SU-DHL-6 (cell line): ENCODE results near the gene ACADM.

Experiments
- H2AFZ ChIP-seq: fragments of 200-600 bp; sonication (generic); 2 replicates; pipeline ENCODE4 v1.6.1; 2014; ENCODE audit warnings: low read depth, mild to moderate bottlenecking, moderate library complexity, mixed read lengths, antibody characterized with exemption, low read length; ENCODE audit not compliant: severe bottlenecking
- H3F3A ChIP-seq: fragments of 200-600 bp; shearing (Covaris generic); 2 replicates; pipeline ENCODE4 v1.6.0; 2016; ENCODE audit warnings: antibody characterized with exemption, mild to moderate bottlenecking; ENCODE audit not compliant: insufficient read depth
- H3K27ac ChIP-seq: fragments of 200-600 bp; sonication (generic); 2 replicates; pipeline ENCODE4 v1.5.1; 2016; ENCODE audit warnings: low read depth, mild to moderate bottlenecking, low read length, moderate library complexity, mixed read lengths
- H3K27me3 ChIP-seq: fragments of 200-600 bp; sonication (generic), shearing (Covaris generic); 2 replicates; pipeline ENCODE4 v1.6.0; 2014; ENCODE audit warnings: mild to moderate bottlenecking, low read length
- H3K36me3 ChIP-seq: fragments of 200-600 bp; sonication (generic); 2 replicates; pipeline ENCODE4 v1.6.1; 2014; ENCODE audit warnings: mild to moderate bottlenecking, low read length, mixed read lengths
- H3K4me2 ChIP-seq: fragments of 300-600, 200-600 bp; shearing (Covaris generic), sonication (generic); 2 replicates; pipeline ENCODE4 v1.6.0; 2014; ENCODE audit warnings: low read length, low read depth, mild to moderate bottlenecking; ENCODE audit not compliant: poor library complexity, severe bottlenecking
- H3K4me3 ChIP-seq: fragments of 200-600 bp; sonication (generic); 2 replicates; pipeline ENCODE4 v1.5.1; 2014; ENCODE audit warnings: antibody characterized with exemption, low read length, mild to moderate bottlenecking, mixed read lengths; ENCODE audit not compliant: insufficient read depth, poor library complexity, severe bottlenecking
- H3K79me2 ChIP-seq: fragments of 200-600 bp; sonication (generic); 2 replicates; pipeline ENCODE4 v1.6.1; 2014; ENCODE audit warnings: mild to moderate bottlenecking, low read length, moderate library complexity; ENCODE audit not compliant: insufficient read depth
- H3K9ac ChIP-seq: fragments of 200-600 bp; sonication (generic); 2 replicates; pipeline ENCODE4 v1.7.0; 2014; ENCODE audit warnings: mild to moderate bottlenecking, low read length
- H3K9me2 ChIP-seq: fragments of 200-600 bp; sonication (generic); replicated peaks from 2 replicates; pipeline ENCODE4 v1.6.1; 2014; ENCODE audit warnings: low read length; ENCODE audit not compliant: insufficient read depth
- H3K9me3 ChIP-seq: fragments of 200-600 bp; sonication (generic); 2 replicates; pipeline ENCODE4 v1.6.1; 2014; ENCODE audit warnings: low read length, mixed read lengths; ENCODE audit not compliant: insufficient read depth
- H4K20me1 ChIP-seq: fragments of 200-600 bp; sonication (generic); 2 replicates; pipeline ENCODE4 v1.6.1; 2014; ENCODE audit warnings: low read depth, mild to moderate bottlenecking, antibody characterized with exemption, low read length, moderate library complexity, mixed read lengths
- EZH2phosphoT487 ChIP-seq: fragments of 200-600 bp; sonication (generic), shearing (Covaris generic); conservative IDR thresholded peaks from 2 replicates; pipeline ENCODE4 v1.6.1; 2018; ENCODE audit warnings: mild to moderate bottlenecking, antibody characterized with exemption, low read length, moderate library complexity, mixed read lengths
- TF ChIP-seq, protein P1 (sequence below): fragments of 200-600 bp; sonication (generic); IDR thresholded peaks from one replicate; pipeline ENCODE4 v1.5.1; 2017; ENCODE audit warnings: antibody characterized with exemption, mild to moderate bottlenecking, low read length, moderate library complexity; ENCODE audit not compliant: insufficient read depth, poor library complexity, severe bottlenecking

ACADM gene

DNA sequence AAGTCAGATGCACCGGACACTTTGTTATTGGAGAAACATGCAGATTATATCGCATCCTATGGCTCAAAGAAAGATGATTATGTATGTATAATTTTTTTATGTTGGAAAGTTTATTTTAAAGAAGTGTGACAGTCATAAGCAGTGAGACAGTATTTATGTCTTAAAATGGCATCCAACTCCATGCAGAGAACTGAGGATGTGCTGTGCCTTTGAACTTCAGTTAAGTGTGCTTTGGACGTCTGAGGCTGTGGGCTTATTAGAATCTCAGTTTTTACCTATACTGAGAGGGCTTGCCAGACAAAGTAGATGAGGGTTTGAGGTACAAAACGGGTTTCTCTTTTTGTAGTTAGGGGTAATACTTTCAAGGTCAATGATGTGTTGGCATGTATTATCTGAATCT lies 63.0 kb downstream of the ACADM start:
- H3F3A ChIP-seq: peaks cover 81% of the 10 kb centered on the region
- peak overlapping the region; percentile 95 for H3K4me2 ChIP-seq
- H3K9me3 ChIP-seq: no peaks in the 10 kb centered on the region
- no peaks in the 10 kb centered on the region for H3K27me3 ChIP-seq
- H3K27ac ChIP-seq: peak overlapping the region; percentile 96
- no peak overlapping the region for H2AFZ ChIP-seq
- peaks cover 64% of the 10 kb centered on the region for H3K79me2 ChIP-seq
- H3K9me2 ChIP-seq: no peaks in the 10 kb centered on the region
- peaks cover 58% of the 10 kb centered on the region for H3K36me3 ChIP-seq
- H3K9ac ChIP-seq: peak overlapping the region; percentile 85
- peaks cover 56% of the 10 kb centered on the region for H4K20me1 ChIP-seq
- TF ChIP-seq, protein P1, sequence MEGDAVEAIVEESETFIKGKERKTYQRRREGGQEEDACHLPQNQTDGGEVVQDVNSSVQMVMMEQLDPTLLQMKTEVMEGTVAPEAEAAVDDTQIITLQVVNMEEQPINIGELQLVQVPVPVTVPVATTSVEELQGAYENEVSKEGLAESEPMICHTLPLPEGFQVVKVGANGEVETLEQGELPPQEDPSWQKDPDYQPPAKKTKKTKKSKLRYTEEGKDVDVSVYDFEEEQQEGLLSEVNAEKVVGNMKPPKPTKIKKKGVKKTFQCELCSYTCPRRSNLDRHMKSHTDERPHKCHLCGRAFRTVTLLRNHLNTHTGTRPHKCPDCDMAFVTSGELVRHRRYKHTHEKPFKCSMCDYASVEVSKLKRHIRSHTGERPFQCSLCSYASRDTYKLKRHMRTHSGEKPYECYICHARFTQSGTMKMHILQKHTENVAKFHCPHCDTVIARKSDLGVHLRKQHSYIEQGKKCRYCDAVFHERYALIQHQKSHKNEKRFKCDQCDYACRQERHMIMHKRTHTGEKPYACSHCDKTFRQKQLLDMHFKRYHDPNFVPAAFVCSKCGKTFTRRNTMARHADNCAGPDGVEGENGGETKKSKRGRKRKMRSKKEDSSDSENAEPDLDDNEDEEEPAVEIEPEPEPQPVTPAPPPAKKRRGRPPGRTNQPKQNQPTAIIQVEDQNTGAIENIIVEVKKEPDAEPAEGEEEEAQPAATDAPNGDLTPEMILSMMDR: no peak
- no peak for TF ChIP-seq EZH2phosphoT487
- peak overlapping the region; percentile 95 for H3K4me3 ChIP-seq

- H3K27me3 ChIP-seq: no peaks in the 10 kb centered on the region
- H3K4me3 ChIP-seq: peak overlapping the region; percentile 95
- peaks cover 97% of the 10 kb centered on the region for H3F3A ChIP-seq
- peak overlapping the region; percentile 85 for H3K9ac ChIP-seq
- TF ChIP-seq, protein P1: no peak
- TF ChIP-seq EZH2phosphoT487: no peak
- H4K20me1 ChIP-seq: peaks cover 73% of the 10 kb centered on the region
- H3K9me2 ChIP-seq: no peaks in the 10 kb centered on the region
- peak overlapping the region; percentile 95 for H3K4me2 ChIP-seq
- no peak overlapping the region for H2AFZ ChIP-seq
- H3K79me2 ChIP-seq: peaks cover 68% of the 10 kb centered on the region
- peaks cover 80% of the 10 kb centered on the region for H3K36me3 ChIP-seq
- H3K27ac ChIP-seq: peak overlapping the region; percentile 96
- no peaks in the 10 kb centered on the region for H3K9me3 ChIP-seq
Measured at GRCh38 chr1:75789988-75790387, 65.5 kb downstream of the ACADM start.

DNA sequence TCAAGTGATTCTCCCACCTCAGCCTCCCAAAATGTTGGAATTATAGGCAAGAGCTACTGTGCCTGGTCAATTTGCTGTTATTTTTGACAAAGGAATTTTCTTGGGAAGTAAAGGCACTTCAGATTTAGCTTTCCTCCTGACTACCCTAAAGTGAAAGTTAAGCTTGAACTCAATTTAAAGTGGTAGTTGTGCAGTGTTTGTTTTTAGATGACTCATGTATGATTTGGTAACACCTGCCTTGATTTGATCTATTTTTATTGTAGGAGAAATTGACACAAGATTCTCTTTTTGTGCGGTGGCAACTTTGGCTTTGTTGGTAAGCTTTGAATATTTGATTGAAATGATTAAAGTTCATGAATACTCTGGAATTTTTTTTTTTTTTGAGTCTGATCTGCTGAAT lies 66.5 kb downstream of the ACADM start:
- H3K4me3 ChIP-seq: no peak overlapping the region
- peaks cover 68% of the 10 kb centered on the region for H3K79me2 ChIP-seq
- H3F3A ChIP-seq: peaks cover 99% of the 10 kb centered on the region
- no peak overlapping the region for H3K27ac ChIP-seq
- H3K36me3 ChIP-seq: peaks cover 90% of the 10 kb centered on the region
- peaks cover 74% of the 10 kb centered on the region for H4K20me1 ChIP-seq
- no peaks in the 10 kb centered on the region for H3K9me3 ChIP-seq
- H3K9me2 ChIP-seq: no peaks in the 10 kb centered on the region
- peak overlapping the region; percentile 95 for H3K4me2 ChIP-seq
- no peak overlapping the region for H3K9ac ChIP-seq
- no peaks in the 10 kb centered on the region for H3K27me3 ChIP-seq
- no peak for TF ChIP-seq EZH2phosphoT487
- TF ChIP-seq, protein P1: no peak
- no peak overlapping the region for H2AFZ ChIP-seq
